IMR-90 (cell line): Measurements from ENCODE around the gene S100A13. TPM values are rescaled to one million over a fixed set of nuclear protein-coding genes. Genes with fewer than 3 reads are reported as not detected.

Source experiments
- ATAC-seq: fragments of 200-7000 bp; cut with Tn5 transposase; 2 replicates; pipeline ENCODE4 v1.9.1; 2020; ENCODE audit warnings: low read depth, mild to moderate bottlenecking, moderate library complexity
- BruUV-seq: library from RNA; stranded (reverse); fragments of 400-500 nt; replicated peaks from 2 replicates; lab custom pipeline; 2021; lab: Mats Ljungman, UMichigan
- CTCF ChIA-PET: fragments of 300-600 bp; formaldehyde crosslinking; extraction: SDS; loops from one replicate; lab custom pipeline; 2021; ENCODE audit warnings: antibody characterized with exemption; lab: Yijun Ruan, JAX
- POLR2A ChIA-PET: fragments of 300-600 bp; sonication (Branson Sonifier 250); formaldehyde crosslinking; loops from one replicate; lab custom pipeline; 2022; ENCODE audit warnings: antibody characterized with exemption; ENCODE audit not compliant: unreplicated experiment; lab: Charles Lee
- DNase-seq: peaks from one replicate; pipeline ENCODE4 v3.0.0; 2013
- H2AFZ ChIP-seq: replicated peaks from 2 replicates; pipeline ENCODE3; 2013; ENCODE audit warnings: low read length, mild to moderate bottlenecking; ENCODE audit not compliant: poor library complexity
- H2AK5ac ChIP-seq: 2 replicates; pipeline ENCODE4 v1.6.1; 2013; ENCODE audit warnings: low read depth, low read length, inconsistent platforms
- H2AK9ac ChIP-seq: replicated peaks from 2 replicates; pipeline ENCODE3; 2013; ENCODE audit warnings: mild to moderate bottlenecking, low read depth, low read length, moderate library complexity; ENCODE audit not compliant: poor library complexity
- H2BK120ac ChIP-seq: 2 replicates; pipeline ENCODE4 v1.6.1; 2013; ENCODE audit warnings: low read depth, low read length, inconsistent platforms
- H2BK15ac ChIP-seq: 3 replicates; pipeline ENCODE4 v1.6.1; 2013; ENCODE audit warnings: low read depth, low read length, inconsistent platforms
- H2BK20ac ChIP-seq: 2 replicates; pipeline ENCODE4 v1.6.1; 2013; ENCODE audit warnings: low read depth, mild to moderate bottlenecking, inconsistent platforms, low read length, moderate library complexity
- H2BK5ac ChIP-seq: 2 replicates; pipeline ENCODE4 v1.6.1; 2013; ENCODE audit warnings: mild to moderate bottlenecking, low read depth, low read length, inconsistent platforms; ENCODE audit not compliant: poor library complexity, severe bottlenecking
- H3K14ac ChIP-seq: replicated peaks from 2 replicates; pipeline ENCODE4 v1.6.1; 2013; ENCODE audit warnings: low read depth, low read length, inconsistent platforms
- H3K18ac ChIP-seq: 2 replicates; pipeline ENCODE4 v1.6.1; 2013; ENCODE audit warnings: low read depth, low read length, control low read depth
- H3K23ac ChIP-seq: 2 replicates; pipeline ENCODE4 v1.6.1; 2013; ENCODE audit warnings: low read depth, low read length, inconsistent platforms
- H3K27ac ChIP-seq: 2 replicates; pipeline ENCODE4 v1.5.1; 2013; ENCODE audit warnings: mild to moderate bottlenecking, control low read depth, low read length; ENCODE audit not compliant: insufficient read depth
- H3K27me3 ChIP-seq: 2 replicates; pipeline ENCODE4 v1.6.1; 2013; ENCODE audit warnings: low read length; ENCODE audit not compliant: control insufficient read depth, insufficient read depth
- H3K36me3 ChIP-seq: 2 replicates; pipeline ENCODE4 v1.6.1; 2013; ENCODE audit warnings: low read length, mixed read lengths; ENCODE audit not compliant: control insufficient read depth, insufficient read depth
- H3K4ac ChIP-seq: 2 replicates; pipeline ENCODE4 v1.6.1; 2013; ENCODE audit warnings: low read depth, low read length, inconsistent platforms
- H3K4me1 ChIP-seq: 2 replicates; pipeline ENCODE4 v1.6.1; 2013; ENCODE audit warnings: low read length, mixed read lengths; ENCODE audit not compliant: control insufficient read depth, insufficient read depth
- H3K4me2 ChIP-seq: 2 replicates; pipeline ENCODE4 v1.6.1; 2013; ENCODE audit warnings: low read depth, mild to moderate bottlenecking, control low read depth, low read length, moderate library complexity
- H3K4me3 ChIP-seq: 2 replicates; pipeline ENCODE4 v1.5.1; 2013; ENCODE audit warnings: low read depth, mild to moderate bottlenecking, control low read depth, low read length, moderate library complexity; ENCODE audit not compliant: insufficient read depth
- H3K56ac ChIP-seq: 2 replicates; pipeline ENCODE4 v1.6.1; 2013; ENCODE audit warnings: low read length, inconsistent platforms; ENCODE audit not compliant: insufficient read depth; ENCODE audit errors: extremely low read depth
- H3K79me1 ChIP-seq, 2 experiments: 2 replicates each; pipeline ENCODE4 v1.6.1; 2013; ENCODE audit warnings: low read length in 2 of 2, inconsistent platforms in 1 of 2, low read depth in 1 of 2
- H3K9ac ChIP-seq: 2 replicates; pipeline ENCODE4 v1.6.1; 2013; ENCODE audit warnings: low read depth, low read length, control low read depth
- H3K9me1 ChIP-seq: 2 replicates; pipeline ENCODE4 v1.6.1; 2013; ENCODE audit warnings: low read length, inconsistent platforms; ENCODE audit not compliant: insufficient read depth
- H3K9me3 ChIP-seq: 2 replicates; pipeline ENCODE4 v1.6.1; 2013; ENCODE audit warnings: low read length; ENCODE audit not compliant: control insufficient read depth, insufficient read depth
- H4K20me1 ChIP-seq: 2 replicates; pipeline ENCODE4 v1.6.1; 2013; ENCODE audit warnings: low read length, inconsistent platforms; ENCODE audit not compliant: insufficient read depth
- H4K5ac ChIP-seq: 2 replicates; pipeline ENCODE4 v1.6.1; 2013; ENCODE audit warnings: mild to moderate bottlenecking, low read depth, low read length, control low read depth
- H4K8ac ChIP-seq, 2 experiments: 2 replicates each; pipeline ENCODE4 v1.6.1; 2013; ENCODE audit warnings: low read depth in 2 of 2, low read length in 2 of 2, control low read depth in 1 of 2, inconsistent platforms in 1 of 2
- H4K91ac ChIP-seq: 2 replicates; pipeline ENCODE4 v1.6.1; 2013; ENCODE audit warnings: low read depth, low read length, inconsistent platforms; ENCODE audit not compliant: insufficient read depth
- FOS ChIP-seq: fragments of 150-350 bp; IDR thresholded peaks from 2 replicates; pipeline ENCODE4 v1.6.1; 2016; ENCODE audit warnings: low read depth, low read length
- NFE2L2 ChIP-seq: fragments of 150-350 bp; IDR thresholded peaks from 2 replicates; pipeline ENCODE4 v1.6.1; 2016; ENCODE audit warnings: low read depth, mild to moderate bottlenecking, low read length
- RAD21 ChIP-seq: IDR thresholded peaks from 2 replicates; pipeline ENCODE4 v1.6.1; 2012; ENCODE audit warnings: low read length, improper control_type of control experiment
- RCOR1 ChIP-seq: IDR thresholded peaks from 2 replicates; pipeline ENCODE4 v1.6.1; 2012; ENCODE audit warnings: mild to moderate bottlenecking, low read length, improper control_type of control experiment; ENCODE audit not compliant: insufficient replicate concordance
- SMC3 ChIP-seq: fragments of 150-350 bp; IDR thresholded peaks from 2 replicates; pipeline ENCODE4 v1.6.1; 2016; ENCODE audit warnings: low read depth, mild to moderate bottlenecking, antibody characterized with exemption, low read length, moderate library complexity
- WGBS, 2 experiments: methylation state at CpG; one replicate each; pipeline versions ENCODE4 v1.1.5 to v1.1.7; 2013; ENCODE audit warnings: missing lambda C conversion rate in 2 of 2; ENCODE audit not compliant: insufficient read length in 1 of 2; ENCODE audit errors: extremely low coverage in 2 of 2; 5-methylcytosine and 5-hydroxymethylcytosine counted together
- dilution Hi-C: fragments of 300-500 bp; cut with HindIII; formaldehyde crosslinking; loops from one replicate; pipeline ENCODE4 v1.14.3; 2018; ENCODE audit warnings: low sequenced_read_pairs; ENCODE audit not compliant: unreplicated experiment
- in situ Hi-C: fragments of 300-500 bp; cut with MboI; formaldehyde crosslinking; loops from 3 replicates; pipeline ENCODE4 v1.14.3; 2019; ENCODE audit warnings: low sequenced_read_pairs, inconsistent platforms, mixed read lengths
- intact Hi-C: fragments of 100-400 bp; cut with micrococcal nuclease; formaldehyde crosslinking; loops from 2 replicates; pipeline ENCODE4 v1.10.0; 2022
- polyA plus RNA-seq, 3 experiments: library from polyadenylated mRNA; depleted of rRNA; stranded (reverse); fragments of >200 nt; gene quantifications; 2 replicates each; pipeline ENCODE4 v1.2.3, GENCODE V29; 2012; ENCODE audit warnings: low replicate concordance in 1 of 3
- total RNA-seq: library from RNA; depleted of rRNA; stranded (reverse); fragments of >200 nt; gene quantifications from 2 replicates; pipeline ENCODE4 v1.2.3, GENCODE V29; 2012

Gene S100A13
- total and polyA plus RNA-seq, 2 of the 4 experiments (the other 2 are of a cell fraction): 122 to 468 TPM

GRCh38 chr1:153613406-153613805 is 13.9 kb downstream of the S100A13 start:
- Histone ChIP-seq H3K4me3 (no peak overlapping the region), H2AK5ac (peak overlapping the region; percentile 42), H3K23ac (no peak overlapping the region), H3K9ac (peak overlapping the region; percentile 28; the same call in 1 of the 2 replicates), H2AK9ac (peak overlapping the region; percentile 99), H3K27ac (peak overlapping the region; percentile 95), H2BK15ac (peak overlapping the region; percentile 61; the same call in 2 of the 3 replicates), H4K8ac (peak overlapping the region; percentile 49 to 79), H3K9me1 (peaks cover 11% of the 10 kb centered on the region), H3K4ac (peak overlapping the region; percentile 90), H4K91ac (peak overlapping the region; percentile 73), H3K4me2 (no peak overlapping the region), H2BK120ac (peak overlapping the region; percentile 76; the same call in 1 of the 2 replicates), H3K79me1 (peaks cover 8 to 42% of the 10 kb centered on the region in 2 experiments; a peak in 3 of 4 replicates), H3K9me3 (no peaks in the 10 kb centered on the region), H2BK5ac (peak overlapping the region; percentile 14), H2BK20ac (peak overlapping the region; percentile 63), H2AFZ (peak overlapping the region; percentile 72), H3K4me1 (peaks cover 37% of the 10 kb centered on the region), H3K27me3 (no peaks in the 10 kb centered on the region), H3K14ac (peak overlapping the region; percentile 93; the same call in 1 of the 2 replicates), H4K5ac (no peak overlapping the region), H4K20me1 (peaks cover 11% of the 10 kb centered on the region; the same call in 1 of the 2 replicates), H3K36me3 (peaks cover 2% of the 10 kb centered on the region; the same call in 1 of the 2 replicates), H3K56ac (no peak overlapping the region), H3K18ac (no peak overlapping the region)
- CTCF ChIA-PET: interaction anchor here (1.1 to 3.3 kb wide), 3 partner anchors 9 to 41 kb away, joined by 3 to 18 read pairs (median 8); partner anchors contain the start of genes S100A1 and S100A13
- dilution Hi-C loops: no loop called here
- no peak for TF ChIP-seq RCOR1
- TF ChIP-seq RAD21: no peak
- no peak for TF ChIP-seq SMC3
- TF ChIP-seq FOS: no peak
- TF ChIP-seq NFE2L2: no peak
- in situ Hi-C loops: no loop called here
- 90% methylated on average over 2 of the region's 5 CpGs; no CpG with 5 or more reads in 1 of the 2 experiments for WGBS, 2 experiments
- DNase-seq (no peak), ATAC-seq (no peak)
- intact Hi-C loops: loop anchor here (2.0 kb wide), 1 partner anchor 41 kb away; no protein-coding TSS in a partner anchor
- POLR2A ChIA-PET: interaction anchor here (0.5 to 1.4 kb wide), 2 partner anchors 14 to 170 kb away, joined by 3 to 10 read pairs; partner anchors contain the start of gene S100A13
- no TSS peak for BruUV-seq
